ENCODE results near the gene CDON.
"Not testable (repeated sequence)": the region's sequence is repeated elsewhere in the genome, so short reads cannot be mapped to it uniquely, and the experiment has no call there.

CDON gene

GRCh38 chr11:125921042-125921441 lies 141.6 kb downstream of the CDON start:
- no peak for TF ChIP-seq JUND (IDR thresholded peaks at IDR 0.05; ENCODE audit: low read depth)
- DNase-seq (ENCODE audit: low read depth in 1 of 2, low spot score in 1 of 2), result no peak
- in situ Hi-C loops (cut with HindIII; ENCODE audit: low pct_unique_long_range_greater_than_20kb, low sequenced_read_pairs), result loop anchor here (25.0 kb wide), 1 partner anchor 266 kb away; no protein-coding TSS in a partner anchor

DNA sequence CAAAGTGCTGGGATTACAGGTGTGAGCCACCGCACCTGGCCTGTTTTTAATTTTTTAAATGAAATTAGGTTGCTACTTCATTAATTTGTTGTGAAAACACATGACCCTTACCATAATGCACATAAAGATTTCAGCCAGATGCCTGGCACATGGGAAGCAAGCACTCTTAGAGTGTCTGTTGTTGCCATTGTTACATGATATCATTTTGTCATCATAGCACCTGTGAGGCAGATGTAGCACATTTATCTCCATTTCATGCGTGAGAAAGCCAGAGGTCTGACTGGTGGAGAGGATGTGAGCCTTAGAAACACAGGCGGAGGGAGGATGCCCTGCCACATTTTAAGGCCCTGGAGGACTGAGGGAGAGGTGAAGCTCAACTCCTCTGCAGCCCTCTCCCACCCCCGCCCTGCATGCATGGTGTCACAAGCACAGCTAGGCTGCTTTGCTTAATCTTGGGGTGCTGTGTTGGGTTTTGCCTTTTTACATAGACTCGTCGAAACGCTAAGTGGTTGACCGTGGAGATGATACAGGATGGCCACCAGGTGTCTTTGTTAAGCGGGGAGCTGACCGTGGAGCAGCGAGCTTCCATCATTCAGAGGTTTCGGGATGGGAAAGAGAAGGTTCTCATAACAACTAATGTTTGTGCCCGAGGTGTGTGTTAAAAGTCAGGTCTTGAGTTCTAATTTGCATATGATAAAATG lies 144.4 kb downstream of the CDON start:
- no peak for TF ChIP-seq JUND (IDR thresholded peaks at IDR 0.05; ENCODE audit: low read depth)
- DNase-seq (ENCODE audit: low read depth in 1 of 2, low spot score in 1 of 2), result peak in 1 of 2 experiments; percentile 40
- in situ Hi-C loops (cut with HindIII; ENCODE audit: low pct_unique_long_range_greater_than_20kb, low sequenced_read_pairs), result loop anchor here (25.0 kb wide), 1 partner anchor 269 kb away; no protein-coding TSS in a partner anchor

DNA sequence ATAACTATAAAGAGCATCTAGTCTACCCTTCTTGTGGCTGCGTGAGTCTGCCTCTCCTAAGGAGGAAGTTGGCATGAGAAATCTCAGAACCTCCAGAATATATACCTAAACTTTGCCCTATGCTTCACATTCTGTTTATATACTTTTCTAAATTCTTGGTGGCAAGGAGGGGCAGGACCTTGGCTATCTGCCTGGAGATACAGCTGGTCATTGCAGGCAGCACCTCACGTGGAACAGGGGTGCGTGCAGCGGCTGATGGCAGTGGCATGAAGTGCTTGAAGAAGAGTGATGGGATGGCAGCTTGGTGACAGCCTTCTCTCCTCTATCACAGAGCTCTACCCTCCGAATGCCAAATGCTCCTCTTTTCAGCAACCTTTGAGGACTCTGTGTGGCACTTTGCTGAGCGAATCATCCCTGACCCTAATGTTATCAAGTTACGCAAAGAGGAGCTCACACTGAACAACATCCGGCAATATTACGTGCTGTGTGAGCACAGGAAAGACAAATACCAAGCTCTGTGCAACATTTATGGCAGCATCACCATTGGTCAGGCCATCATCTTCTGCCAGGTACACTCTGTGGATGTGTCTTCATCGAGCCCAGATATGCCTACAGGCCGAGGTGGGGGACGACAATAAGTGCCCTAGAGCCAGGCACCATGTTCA lies 145.9 kb downstream of the CDON start:
- DNase-seq (ENCODE audit: low read depth in 1 of 2, low spot score in 1 of 2), result no peak
- in situ Hi-C loops (cut with HindIII; ENCODE audit: low pct_unique_long_range_greater_than_20kb, low sequenced_read_pairs), result loop anchor here (25.0 kb wide), 1 partner anchor 270 kb away; no protein-coding TSS in a partner anchor
- TF ChIP-seq JUND (IDR thresholded peaks at IDR 0.05; ENCODE audit: low read depth), result no peak

DNA sequence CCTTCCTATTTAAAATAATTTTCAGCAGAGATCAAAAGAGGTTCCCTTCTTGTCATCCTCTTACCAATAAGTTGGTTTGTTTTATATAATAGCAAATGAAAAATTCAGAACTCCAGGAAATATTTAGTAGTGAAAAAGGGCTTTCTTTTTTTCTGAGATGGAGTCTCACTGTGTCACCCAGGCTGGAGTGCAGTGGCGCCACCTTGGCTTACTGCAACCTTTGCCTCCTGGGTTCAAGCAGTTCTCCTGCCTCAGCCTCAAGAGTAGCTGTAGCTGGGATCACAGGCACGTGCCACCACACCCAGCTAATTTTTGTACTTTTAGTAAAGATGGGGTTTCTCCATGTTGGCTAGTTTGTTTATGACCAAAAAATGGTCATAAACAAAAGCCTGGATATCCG lies 148.1 kb downstream of the CDON start:
- not testable (repeated sequence) for DNase-seq (ENCODE audit: low read depth in 1 of 2, low spot score in 1 of 2)

GRCh38 chr11:125910226-125910849 lies 152.3 kb downstream of the CDON start:
- in situ Hi-C loops (cut with HindIII; ENCODE audit: low pct_unique_long_range_greater_than_20kb, low sequenced_read_pairs), result loop anchor here (25.0 kb wide), 1 partner anchor 277 kb away; no protein-coding TSS in a partner anchor
- DNase-seq (ENCODE audit: low read depth in 1 of 2, low spot score in 1 of 2), result no peak
- TF ChIP-seq JUND (IDR thresholded peaks at IDR 0.05; ENCODE audit: low read depth), result no peak

More for the DNA sequence above, 148.1 kb downstream of the CDON start:
- in situ Hi-C loops (cut with HindIII; ENCODE audit: low pct_unique_long_range_greater_than_20kb, low sequenced_read_pairs), result loop anchor here (25.0 kb wide), 1 partner anchor 273 kb away; no protein-coding TSS in a partner anchor

All from T47D (cell line).